GM12873 (cell line): ENCODE results near the gene LZTFL1.

ENCODE experiments used
- CTCF ChIP-seq: IDR thresholded peaks from 2 replicates; pipeline ENCODE4 v1.5.1; 2012; ENCODE audit warnings: low read depth, mild to moderate bottlenecking, moderate library complexity, low read length, control low read depth; ENCODE audit not compliant: insufficient read depth; ENCODE audit errors: missing control alignments

The LZTFL1 gene

GRCh38 chr3:45790596-45790995 lies 51.3 kb downstream of the LZTFL1 start:
- no peak for TF ChIP-seq CTCF

GRCh38 chr3:45789235-45789812 lies 52.6 kb downstream of the LZTFL1 start:
- no peak for TF ChIP-seq CTCF

- TF ChIP-seq CTCF: no peak
These were observed 54.4 kb downstream of the LZTFL1 start for GRCh38 chr3:45787551-45787950.

- no peak for TF ChIP-seq CTCF
These were observed 55.0 kb downstream of the LZTFL1 start for GRCh38 chr3:45786801-45787495.

GRCh38 chr3:45785605-45786150 lies 56.2 kb downstream of the LZTFL1 start:
- TF ChIP-seq CTCF: no peak

GRCh38 chr3:45783667-45784066 lies 58.3 kb downstream of the LZTFL1 start:
- TF ChIP-seq CTCF: peak; percentile 5

GRCh38 chr3:45782381-45782780 lies 59.5 kb downstream of the LZTFL1 start:
- no peak for TF ChIP-seq CTCF
